Activated naive CD4-positive, alpha-beta T cell treated with Interleukin-2 at 50 U/mL for 16 hours (primary cell): Measurements from ENCODE around the gene RNF213.

Experiments
- DNase-seq: peaks from one replicate; pipeline ENCODE4 v3.0.0-alpha.2; 2020

RNF213 gene

DNA sequence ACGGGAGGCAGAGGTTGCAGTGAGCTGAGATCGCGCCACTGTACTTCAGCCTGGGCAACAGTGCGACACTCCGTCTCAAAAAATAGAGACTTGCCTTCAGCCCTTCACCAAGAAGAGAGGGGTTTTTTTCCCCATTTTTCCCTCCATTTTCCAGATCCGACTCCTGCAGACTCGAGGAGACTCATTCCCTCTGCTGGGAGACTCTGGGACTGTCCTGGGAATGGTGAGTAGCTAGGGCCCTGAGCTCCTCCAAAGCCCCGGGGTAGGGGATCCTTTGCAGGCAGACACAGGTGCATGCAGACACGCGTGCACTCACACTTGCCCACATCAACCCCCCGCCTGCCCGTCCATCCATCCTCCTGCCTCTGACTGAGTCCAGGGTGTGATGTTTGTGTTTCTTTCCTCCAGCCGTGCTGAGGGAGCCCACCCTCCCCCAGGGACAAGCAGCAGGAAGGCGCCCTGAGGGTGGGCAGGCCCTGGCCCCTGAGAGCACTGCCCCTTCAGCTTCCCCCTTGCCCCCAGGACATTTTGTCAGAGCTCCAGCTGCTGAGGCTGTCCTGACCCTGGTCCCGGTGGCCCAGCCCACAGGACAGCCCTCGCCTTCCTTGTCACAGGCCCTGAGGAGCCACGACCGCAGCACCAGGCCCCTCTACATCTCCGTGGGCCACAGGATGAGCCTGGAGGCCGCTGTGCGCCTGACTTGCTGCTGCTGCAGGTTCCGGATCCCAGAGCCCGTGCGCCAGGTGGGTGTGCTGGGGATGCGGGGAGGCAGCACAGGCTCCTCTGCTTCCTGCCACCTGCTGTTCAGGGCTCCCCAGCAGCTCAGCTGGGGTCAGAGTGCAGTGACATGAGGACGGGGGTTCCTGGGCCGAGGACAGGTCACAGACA is 164.5 kb downstream of the RNF213 start:
- DNase-seq = no peak

DNA sequence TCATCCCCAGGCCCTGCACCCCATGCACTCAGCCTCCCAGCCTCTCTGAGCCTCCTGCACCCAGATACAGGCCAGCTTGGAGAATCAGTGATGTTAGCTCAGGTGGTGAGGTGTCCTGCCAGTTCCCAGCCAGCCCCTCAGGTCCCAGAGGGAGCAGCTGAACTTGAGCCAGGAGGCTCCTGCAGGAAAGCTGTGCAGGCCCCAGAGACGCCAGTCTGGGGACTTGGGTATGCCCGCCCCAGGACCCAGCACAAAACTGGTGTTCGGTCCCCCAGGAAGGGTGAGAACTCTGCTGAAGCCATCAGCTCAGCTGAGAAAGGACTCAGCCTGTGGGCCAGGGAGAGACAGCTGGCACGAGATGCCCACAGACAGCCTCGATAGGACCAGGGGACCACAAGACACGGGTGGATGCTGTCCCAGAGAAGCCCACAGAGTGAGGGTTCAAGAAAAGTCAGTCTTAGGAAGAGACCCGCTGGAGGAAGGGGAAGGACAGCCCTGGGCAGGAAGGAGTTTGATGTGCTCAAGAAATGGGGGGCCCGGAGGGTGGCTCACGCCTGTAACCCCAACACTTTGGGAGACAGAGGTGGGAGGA is 165.3 kb downstream of the RNF213 start:
- no peak for DNase-seq

DNA sequence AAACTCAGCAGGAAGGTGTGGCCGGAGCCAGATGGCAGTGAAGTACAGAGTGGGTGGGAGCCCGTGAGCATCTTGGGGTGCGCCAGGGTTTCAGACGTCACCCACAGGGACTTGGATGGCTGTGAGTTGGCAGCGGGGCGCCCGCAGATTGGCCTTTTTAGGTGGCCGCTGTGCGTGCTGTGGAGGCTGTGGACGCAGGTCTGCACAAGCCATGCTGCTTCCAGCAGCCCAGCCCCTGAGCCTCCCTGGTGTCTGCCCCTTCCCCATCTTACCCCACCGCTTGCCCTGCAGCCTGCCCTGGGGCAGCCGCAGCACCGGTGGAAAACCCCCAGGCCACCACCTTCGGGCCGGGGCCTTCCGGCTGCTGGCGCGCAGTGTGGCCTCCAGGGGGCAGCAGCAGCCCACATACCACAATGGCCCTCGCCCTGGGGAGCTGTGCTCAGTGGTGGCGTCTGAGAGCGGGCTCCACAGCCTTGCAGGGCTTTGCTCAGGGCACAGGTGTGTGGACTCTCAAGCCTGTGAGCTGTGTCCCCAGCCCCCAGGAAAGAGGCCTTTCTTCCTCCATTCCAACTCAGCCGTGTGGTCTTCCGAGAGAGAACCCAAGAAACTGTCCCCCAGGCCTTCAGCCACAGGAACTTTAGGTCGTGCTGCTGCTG is 166.1 kb downstream of the RNF213 start:
- DNase-seq = peak; percentile 90

DNA sequence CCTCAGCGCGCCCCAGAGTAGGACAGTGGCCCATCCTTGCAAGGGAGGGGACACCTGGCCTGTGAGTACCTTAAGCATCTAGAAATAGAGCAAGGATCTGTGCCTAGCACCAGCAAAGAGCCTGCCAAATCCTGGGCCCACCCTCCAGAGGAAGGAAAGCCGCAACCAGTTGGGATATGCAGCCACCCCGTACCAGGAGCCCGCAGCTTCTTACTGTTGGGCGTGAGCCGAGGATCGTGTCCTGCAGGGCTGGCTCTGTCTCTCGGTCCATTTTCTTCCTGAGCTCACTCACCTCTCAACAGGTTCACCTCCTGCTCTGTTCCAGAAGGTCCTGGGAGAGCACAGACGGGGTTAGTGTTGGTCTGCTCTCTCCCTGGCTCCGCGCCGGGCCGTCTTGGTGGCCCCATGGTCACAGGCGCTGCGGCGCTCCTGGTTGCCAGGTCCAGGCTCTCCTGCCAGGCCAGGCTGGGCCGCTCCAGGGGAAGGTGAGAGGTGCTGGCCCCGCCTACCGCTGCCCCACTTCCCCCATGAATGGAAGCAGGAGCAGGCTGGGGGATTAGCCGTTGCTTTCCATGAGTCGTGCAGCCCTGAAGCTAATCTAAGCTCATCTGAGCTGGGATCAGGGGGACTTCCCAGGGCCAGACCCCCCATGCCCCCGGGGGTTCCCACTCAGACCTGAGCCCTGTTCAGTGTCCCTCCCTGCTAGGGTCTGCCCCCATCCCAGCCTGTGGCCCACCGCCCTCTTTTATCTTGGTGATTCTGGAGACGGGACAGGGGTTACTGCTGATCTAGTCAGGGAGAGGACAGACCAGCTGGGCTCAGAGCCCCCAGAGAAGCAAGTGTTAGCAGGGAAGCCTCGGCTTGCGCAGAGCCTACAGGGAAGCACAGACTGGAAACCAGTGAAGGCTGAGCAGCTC is 167.0 kb downstream of the RNF213 start:
- no peak for DNase-seq

DNA sequence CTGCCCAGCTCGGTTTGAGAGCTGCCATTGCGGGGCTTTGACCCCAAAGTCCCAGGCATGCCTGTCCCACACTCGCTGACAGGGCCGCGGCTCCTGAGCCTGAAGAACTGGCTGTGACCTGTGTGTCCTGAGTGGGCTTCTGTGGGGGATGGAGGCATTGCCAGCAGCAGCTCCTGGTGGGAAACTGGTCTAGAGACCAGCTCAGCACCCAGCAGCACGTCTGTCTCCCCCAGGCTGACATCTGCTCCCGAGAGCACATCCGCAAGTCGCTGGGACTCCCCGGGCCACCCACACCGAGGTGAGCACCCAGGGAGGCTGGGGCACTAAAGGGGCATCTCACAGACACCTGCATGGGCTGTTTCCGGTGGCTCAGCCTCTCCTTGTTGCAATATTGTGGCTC is 167.7 kb downstream of the RNF213 start:
- no peak for DNase-seq

DNA sequence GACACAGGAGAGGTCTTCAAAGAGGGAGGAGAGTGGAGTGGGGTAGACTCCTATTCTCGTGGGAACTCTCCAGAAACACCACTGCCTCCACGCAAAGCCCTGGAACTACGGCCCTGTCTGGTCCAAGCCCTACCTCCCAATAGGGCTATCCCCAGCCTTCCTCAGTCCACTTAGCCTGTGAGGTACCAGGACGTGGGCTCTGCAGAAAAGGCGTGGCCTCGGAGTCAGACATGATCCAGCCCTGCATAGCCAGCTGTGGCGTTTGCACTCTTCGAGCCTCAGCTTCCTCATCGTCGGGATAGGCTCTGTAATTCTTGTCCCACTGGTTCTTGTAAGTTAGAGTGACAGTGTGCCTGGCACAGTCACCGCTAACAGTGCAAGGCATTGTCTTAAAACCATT is 168.1 kb downstream of the RNF213 start:
- DNase-seq = no peak

DNA sequence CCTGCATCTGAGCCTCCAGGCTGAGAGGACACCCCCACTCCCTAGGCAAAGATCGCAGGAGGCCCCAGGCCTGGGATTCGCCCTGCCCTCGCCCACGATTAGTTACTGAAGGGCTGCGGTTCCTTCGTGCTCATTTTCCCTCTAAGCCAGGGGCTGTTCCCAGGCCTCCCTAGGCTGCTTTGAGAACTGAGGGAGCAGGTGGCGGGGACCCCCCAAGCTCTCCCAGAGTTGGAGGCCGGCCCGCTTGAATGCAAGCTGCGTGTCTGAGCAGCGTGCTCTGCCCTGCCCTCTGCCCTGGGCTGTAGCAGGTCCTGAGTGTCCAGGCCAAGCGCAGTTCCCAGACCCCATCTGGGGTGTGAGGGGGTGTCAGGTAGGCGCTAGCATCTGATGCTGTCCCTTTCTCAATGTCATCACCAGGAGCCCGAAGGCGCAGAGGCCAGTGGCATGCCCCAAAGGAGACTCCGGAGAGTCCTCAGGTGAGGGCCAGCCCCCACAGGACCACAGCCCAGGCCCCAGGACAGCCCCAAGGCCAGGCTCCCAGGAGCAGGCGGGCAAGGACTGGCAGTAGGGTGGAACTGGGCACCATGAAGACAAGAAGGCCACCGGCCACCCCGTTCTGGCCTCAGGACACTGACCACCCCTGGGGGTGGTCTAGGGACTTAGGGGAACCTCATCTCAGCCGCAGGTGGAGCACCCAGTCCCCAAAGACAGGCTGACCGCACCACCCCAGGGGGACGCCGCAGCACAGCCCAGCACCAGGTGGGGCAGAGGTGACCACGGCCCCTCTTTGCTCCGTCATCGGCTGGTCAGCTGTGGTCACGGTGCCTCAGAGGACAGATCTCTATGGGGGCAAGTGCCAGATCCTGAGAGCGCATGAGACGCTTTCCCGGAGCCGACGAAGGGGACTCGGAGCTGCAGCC is 169.0 kb downstream of the RNF213 start:
- DNase-seq = no peak

DNA sequence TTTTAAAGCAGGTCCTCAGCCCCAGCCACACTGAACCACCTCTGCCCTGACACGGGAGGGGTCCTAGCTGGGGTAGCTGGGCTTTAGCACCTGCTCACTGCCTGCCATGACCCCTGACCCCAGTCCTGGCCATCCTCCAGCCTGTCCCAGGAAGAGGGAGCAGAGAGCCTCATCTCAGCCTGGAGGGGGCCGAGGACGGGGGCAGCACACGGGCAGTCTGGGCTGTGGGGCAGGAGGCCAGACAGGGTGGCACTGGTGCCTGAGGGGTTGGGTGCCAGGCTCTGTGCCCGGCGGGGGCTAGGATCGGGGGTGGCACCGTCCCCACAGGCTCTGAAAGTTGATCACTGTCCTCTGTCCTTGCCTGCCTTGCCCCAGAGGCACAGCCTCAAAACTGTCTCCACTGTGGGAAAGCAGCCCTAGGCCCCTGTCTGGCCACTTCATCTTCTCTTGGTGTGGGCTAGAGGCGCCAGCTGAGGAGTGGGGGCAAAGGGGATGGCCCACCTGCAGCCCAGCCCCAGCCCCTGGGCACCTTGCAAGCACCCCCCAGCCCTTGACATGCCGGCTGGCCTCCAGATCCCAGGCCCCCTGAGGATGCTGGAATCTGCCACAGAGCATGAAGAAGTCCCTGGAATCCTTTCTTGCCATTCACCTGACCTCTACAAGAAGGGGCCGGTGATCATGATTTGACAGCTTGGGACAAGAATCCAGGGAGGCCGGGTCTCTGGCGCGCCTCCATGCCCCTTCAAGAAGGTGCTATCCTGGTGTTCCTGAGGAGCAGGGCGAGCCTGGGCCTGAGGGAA is 170.0 kb downstream of the RNF213 start:
- DNase-seq = no peak

DNA sequence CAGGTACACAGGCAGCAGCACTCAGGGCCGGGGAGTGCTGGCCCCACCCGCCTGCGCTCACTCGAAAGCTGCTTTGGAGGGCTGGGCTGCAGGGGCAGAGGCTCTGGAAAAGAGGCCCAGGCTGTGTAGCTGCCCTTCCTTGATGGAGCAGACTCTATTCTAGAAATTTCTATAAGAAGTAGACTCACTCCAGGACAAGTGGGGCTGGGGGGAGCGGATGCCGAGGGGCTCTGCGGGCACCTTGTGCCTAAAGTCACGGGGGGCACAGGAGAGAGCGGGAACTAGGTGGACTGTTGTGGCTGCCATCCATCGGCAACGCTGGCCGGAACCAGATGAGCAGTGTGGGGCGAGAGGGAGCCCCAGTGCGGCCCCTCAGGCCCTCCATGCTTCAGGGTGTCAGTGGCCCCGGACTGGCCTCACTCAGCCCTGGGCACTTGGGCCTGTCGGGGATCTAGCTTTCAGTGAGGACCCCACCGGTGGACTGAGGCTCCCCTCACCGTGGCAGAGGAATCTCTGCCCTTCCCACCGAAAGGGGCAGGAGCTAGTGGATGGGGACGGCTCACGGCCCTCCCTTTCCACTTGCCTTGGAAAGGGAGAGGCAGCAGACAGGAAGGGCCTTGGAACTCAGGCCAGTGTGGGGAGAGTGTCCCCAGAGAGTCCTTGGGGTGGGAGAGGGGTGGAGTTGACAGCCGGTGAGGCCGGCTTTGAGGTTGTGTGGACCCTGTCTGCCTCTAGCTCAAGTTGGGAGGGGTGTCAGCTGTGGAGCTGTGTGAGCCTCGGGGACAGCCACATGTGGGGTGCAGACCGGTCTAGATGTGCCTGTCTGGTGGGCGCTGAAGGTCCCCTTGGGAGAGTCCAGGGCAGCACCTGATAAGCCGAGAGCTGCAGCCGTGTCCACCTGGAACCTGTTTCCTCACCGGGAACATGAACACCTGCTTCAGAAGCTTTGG is 170.9 kb downstream of the RNF213 start:
- DNase-seq = no peak

DNA sequence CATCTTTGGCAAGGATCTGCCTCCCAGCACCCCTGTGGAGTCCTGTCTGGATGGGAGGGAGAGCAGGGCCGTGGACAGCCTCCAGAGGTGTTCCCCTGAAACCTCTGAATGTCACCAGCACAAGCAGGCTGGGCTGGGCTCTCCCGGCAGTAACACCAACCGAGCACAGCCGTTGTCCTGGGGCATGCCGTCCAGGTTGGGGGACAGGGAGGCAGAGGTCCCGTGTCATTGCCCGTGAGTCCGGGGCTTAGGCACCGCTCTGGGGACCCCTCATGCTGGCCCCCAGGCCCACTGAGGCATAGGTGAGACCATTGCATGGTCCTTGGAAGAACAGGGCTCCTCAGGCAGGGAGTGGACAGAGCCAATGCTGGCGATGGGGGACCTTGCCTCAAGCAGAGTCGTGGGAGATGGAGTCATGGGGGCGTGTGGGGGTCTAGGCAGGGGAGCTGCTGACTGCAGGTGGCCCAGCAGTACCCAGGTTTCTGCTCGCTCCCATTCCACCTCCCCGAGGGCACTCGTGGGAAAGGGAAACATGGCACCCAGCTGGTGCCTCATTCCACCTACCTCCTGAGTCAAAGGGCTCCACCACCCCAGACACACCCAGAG is 171.8 kb downstream of the RNF213 start:
- no peak for DNase-seq

DNA sequence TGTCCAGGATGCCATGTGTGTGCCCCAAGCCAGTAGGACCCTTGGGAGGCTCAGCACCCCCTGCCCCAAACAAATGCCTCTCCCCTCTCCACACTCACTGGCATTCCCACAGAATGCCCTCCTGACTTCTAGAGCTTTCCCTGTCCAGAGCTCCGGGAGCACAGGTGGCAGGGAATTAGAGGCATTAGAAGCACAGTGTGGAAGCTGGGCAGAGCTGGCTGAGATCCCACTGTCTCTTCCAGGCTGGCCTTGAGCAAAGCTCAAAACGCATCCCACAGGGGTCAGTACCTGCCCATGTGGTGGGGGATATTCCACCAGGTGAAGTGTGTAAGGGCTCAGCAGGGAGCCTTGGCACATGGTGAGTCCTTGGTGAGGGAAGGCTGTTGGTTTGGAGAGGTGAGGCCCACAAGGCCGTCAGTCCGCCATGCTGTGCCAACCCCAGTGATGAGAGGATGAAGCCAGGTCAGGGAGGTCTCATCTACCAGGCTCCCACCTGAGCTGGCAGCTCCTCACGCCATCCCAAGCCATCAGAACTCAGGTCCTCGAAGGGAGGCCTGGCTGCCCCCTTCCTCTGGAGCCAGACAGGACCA is 172.4 kb downstream of the RNF213 start:
- no peak for DNase-seq

DNA sequence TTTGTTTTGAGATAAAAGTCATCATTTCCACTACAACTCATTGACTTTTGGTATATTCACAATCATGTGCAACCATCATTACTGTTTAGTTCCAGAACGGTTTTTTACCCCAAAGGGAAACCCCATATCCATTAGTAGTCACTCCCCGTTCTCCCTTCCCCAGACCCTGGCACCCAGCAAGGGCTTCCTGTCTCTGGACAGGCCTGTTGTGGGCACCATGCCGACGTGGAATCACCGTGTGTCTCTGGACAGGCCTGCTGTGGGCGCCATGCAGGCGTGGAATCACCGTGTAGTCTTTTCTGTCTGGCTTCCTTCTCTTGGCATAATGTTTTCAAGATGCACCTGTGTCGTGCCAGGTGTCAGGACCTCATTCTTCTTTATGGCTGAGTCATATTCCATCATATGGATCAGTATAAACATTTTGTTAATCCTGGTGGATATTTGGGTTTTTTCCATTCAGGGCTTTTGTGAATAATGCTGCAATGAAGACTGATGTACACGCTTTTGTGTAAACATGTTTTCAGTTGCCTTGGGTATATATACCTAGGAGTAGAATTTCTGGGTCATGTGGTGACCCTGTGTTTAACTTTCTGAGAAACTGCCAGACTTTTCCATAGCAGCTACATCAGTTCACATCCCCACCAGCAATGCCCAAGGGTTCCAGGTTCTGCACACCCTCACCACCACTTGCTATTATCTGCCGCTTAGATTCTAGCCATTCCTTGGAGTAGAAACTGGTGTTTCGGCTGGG is 173.4 kb downstream of the RNF213 start:
- no peak for DNase-seq

DNA sequence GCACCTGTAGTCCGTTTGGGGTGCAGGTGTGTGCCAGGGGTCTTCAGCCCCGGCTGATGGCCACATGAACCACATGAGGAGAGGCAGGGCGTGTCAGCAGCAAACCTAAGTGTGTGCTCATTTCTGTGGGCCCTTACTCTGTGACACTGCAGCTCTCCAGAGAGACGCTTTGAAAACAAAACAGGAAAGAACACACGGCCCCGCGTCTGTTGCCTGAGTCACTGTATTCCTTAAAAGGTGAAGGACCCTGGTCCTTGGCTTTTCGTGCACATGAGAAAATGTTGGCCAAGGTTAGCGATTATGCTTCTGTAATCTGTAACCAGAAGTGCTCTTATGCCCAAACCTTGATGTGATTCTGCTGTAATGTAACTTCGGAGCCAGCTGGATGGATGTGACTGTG is 176.9 kb downstream of the RNF213 start:
- no peak for DNase-seq

DNA sequence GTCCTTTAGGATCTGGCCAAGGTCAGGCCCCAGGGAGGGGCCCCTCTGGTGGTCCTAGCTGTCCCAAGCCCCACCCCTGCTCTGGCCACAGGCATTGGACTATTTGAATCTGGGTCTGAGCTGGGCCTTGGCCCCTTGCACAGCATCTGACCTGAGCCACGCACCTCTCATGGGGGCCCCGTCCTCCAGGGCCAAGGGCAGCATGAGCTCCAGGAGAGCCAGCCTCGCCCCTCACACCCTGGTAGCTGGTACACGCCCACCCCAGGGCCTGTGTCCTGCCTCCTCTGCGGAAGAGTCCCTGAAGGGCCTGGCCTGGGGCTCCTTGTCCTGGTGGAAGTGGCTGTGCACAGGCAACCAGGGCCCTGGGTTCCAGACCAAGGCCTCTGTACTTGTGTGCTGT is 178.2 kb downstream of the RNF213 start:
- no peak for DNase-seq

DNA sequence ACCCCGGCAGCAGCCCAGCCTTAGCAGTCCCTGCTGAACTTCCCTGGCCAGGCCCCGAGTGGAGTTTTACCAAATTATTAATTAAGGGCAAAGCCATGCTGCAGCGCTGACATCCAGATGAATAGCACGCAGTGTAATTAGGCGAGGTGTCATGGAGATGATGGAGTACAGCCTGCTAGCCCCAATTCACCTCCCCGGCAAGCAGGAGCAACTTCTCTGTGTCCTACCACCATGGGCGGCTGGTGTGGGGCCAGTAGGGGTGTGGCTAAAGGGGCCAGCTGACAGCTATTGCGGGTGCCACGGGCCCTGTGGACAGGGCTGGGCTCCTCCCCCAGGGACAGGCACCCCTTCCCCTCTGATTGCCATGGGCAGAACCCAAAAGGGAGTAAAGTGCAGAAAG is 178.8 kb downstream of the RNF213 start:
- DNase-seq = no peak

DNA sequence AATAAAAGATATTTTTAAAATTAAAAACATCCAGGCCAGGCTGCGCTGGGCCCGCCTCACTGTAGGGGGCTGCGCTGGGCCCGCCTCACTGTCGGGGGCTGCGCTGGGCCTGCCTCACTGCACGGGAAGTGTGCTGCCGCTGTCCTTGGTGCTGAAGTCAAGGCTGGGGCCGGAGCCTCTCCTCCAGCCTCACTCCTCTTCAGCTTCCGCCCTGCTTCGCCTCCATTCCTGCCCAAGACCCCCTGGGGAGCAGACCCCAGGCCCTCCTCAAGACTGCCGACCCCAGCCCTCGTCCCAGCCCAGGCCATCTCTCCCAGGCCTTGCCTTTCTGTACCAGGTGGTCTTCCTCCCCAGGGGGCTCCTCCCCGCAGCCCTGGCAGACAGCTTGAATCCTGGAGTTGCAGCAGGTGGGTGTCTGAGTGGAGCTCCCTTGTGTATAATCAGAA is 180.5 kb downstream of the RNF213 start:
- peak; percentile 52 for DNase-seq

DNA sequence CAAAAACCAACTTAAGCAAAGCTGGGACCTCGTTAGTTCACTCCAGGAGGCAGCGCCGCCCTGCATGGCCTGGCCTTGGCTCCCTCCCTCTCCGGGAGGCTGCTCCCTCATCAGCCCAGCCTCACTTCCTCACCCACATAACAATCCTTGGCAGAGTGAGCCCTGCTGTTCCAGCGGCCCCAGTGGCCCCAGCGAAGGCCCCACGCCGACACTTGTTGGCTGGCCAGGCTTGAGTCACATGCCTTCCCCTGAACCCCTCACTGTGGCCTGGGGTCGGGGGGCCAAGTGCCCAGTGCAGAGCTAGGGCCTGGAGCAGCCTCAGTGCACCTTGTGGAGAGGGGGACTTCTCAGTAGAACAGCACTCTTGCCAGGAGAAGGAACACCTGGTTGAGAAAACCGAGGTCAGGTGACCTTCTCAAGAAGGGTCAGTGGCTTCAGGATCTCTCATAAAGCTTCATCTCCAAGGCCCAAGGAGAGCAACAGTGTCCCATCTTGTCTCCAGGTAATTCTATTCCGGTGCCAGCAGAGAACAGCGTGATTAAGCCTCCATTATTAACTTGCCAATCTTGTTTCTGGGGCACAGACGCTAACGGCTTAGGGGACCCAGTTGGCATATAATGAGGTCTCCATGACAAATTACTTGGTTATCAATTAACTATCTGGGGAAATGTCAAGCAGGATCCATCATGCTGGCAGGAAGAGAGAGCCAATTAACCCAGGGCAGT is 181.1 kb downstream of the RNF213 start:
- no peak for DNase-seq

DNA sequence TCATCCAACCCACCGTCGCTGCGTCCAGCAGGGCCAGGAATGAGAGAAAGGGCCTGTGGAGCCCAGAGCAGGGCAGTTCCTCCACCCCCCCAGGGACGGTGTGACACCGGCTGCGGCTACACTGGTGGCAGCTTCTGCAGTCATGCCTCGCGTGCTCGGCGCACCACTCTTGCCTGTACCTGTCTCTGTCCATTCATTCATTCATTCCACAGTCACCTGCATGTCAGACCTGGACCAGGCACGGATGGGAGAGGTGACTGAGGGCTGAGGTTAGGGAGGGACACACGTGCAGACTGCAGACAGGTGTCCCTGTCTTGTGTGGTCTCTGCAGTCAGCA is 181.6 kb downstream of the RNF213 start:
- no peak for DNase-seq
